CD4-positive, alpha-beta T cell (primary cell): ENCODE data around the gene COQ5. TPM values are rescaled to one million over a fixed set of nuclear protein-coding genes. Genes with fewer than 3 reads are reported as not detected.

ENCODE experiments used
- ATAC-seq: fragments of 200-7000 bp; cut with Tn5 transposase; one replicate; pipeline ENCODE4 v1.10.0; 2022; ENCODE audit warnings: mild to moderate bottlenecking; ENCODE audit not compliant: poor library complexity
- CTCF ChIA-PET: fragments of 350-600 bp; sonication (Branson Sonifier 250); formaldehyde crosslinking; loops from one replicate; lab custom pipeline; 2021; ENCODE audit warnings: antibody characterized with exemption, inconsistent platforms; lab: Charles Lee
- POLR2A ChIA-PET: fragments of 350-600 bp; sonication (Branson Sonifier 250); formaldehyde crosslinking; loops from one replicate; lab custom pipeline; 2021; ENCODE audit warnings: antibody characterized with exemption, inconsistent platforms; lab: Charles Lee
- DNase-seq, 14 experiments: peaks; one replicate each; pipeline ENCODE4 v3.0.0-alpha.2; 2013 to 2020; ENCODE audit warnings: mixed read lengths in 2 of 14
- H3K27ac ChIP-seq, 2 donors: one replicate each; pipeline versions ENCODE4 v1.5.1 to v1.7.0; 2013; ENCODE audit warnings: low read length in 2 of 2, low read depth in 1 of 2, mild to moderate bottlenecking in 1 of 2
- H3K27me3 ChIP-seq, 2 experiments: 1 replicate in 1 of 2; 2 replicates in 1 of 2; pipeline versions ENCODE4 v1.6.1 to v1.7.0; 2013; ENCODE audit warnings: low read length in 2 of 2, control low read depth in 1 of 2, mild to moderate bottlenecking in 1 of 2, moderate library complexity in 1 of 2; ENCODE audit not compliant: insufficient read depth in 2 of 2, control insufficient read depth in 1 of 2
- H3K36me3 ChIP-seq: one replicate; pipeline ENCODE4 v1.6.1; 2013; ENCODE audit warnings: low read length, control low read depth; ENCODE audit not compliant: insufficient read depth
- H3K4me1 ChIP-seq: one replicate; pipeline ENCODE4 v1.6.1; 2013; ENCODE audit warnings: low read length, control low read depth; ENCODE audit not compliant: insufficient read depth
- H3K4me3 ChIP-seq: one replicate; pipeline ENCODE4 v1.5.1; 2013; ENCODE audit warnings: mild to moderate bottlenecking, low read length, moderate library complexity
- H3K9me3 ChIP-seq, 2 experiments: 1 replicate in 1 of 2; 2 replicates in 1 of 2; pipeline versions ENCODE4 v1.6.1 to v1.7.0; 2013; ENCODE audit warnings: low read length in 2 of 2, mild to moderate bottlenecking in 2 of 2, control low read depth in 1 of 2, moderate library complexity in 1 of 2; ENCODE audit not compliant: control insufficient read depth in 1 of 2, insufficient read depth in 1 of 2
- H3K27ac Mint-ChIP-seq: one replicate; pipeline ENCODE4 v1.8.0; 2020; ENCODE audit warnings: mixed read lengths
- H3K27me3 Mint-ChIP-seq: one replicate; pipeline ENCODE4 v1.8.0; 2021; ENCODE audit warnings: mixed read lengths
- H3K36me3 Mint-ChIP-seq: one replicate; pipeline ENCODE4 v1.8.0; 2021; ENCODE audit warnings: low read depth, mixed read lengths
- H3K4me1 Mint-ChIP-seq: one replicate; pipeline ENCODE4 v1.8.0; 2021; ENCODE audit warnings: low read depth, mixed read lengths
- H3K4me3 Mint-ChIP-seq: one replicate; pipeline ENCODE4 v1.8.0; 2020; ENCODE audit warnings: mild to moderate bottlenecking, mixed read lengths
- H3K9me3 Mint-ChIP-seq: one replicate; pipeline ENCODE4 v1.8.0; 2020; ENCODE audit warnings: mixed read lengths
- CTCF ChIP-seq: fragments of 200-600 bp; IDR thresholded peaks from one replicate; pipeline ENCODE4 v1.8.0; 2022; ENCODE audit warnings: antibody characterized with exemption, mild to moderate bottlenecking
- intact Hi-C, 2 experiments: fragments of 100-400 bp; cut with DNase I in 1 of 2; cut with micrococcal nuclease in 1 of 2; formaldehyde crosslinking; loops; one replicate each; pipeline versions ENCODE4 v1.15.1 to v1.9.0; 2023 to 2025; cut with DNase I, micrococcal nuclease
- total RNA-seq, 174 experiments: library from RNA in 2 of 174; stranded (reverse) in 2 of 174; gene quantifications; one replicate each; pipeline ENCODE4 v1.2.3 and lab custom pipeline; 2021 to 2026

The COQ5 gene
- total RNA-seq, 2 experiments from 2014 or later, result 6.9 to 7.1 TPM

DNA sequence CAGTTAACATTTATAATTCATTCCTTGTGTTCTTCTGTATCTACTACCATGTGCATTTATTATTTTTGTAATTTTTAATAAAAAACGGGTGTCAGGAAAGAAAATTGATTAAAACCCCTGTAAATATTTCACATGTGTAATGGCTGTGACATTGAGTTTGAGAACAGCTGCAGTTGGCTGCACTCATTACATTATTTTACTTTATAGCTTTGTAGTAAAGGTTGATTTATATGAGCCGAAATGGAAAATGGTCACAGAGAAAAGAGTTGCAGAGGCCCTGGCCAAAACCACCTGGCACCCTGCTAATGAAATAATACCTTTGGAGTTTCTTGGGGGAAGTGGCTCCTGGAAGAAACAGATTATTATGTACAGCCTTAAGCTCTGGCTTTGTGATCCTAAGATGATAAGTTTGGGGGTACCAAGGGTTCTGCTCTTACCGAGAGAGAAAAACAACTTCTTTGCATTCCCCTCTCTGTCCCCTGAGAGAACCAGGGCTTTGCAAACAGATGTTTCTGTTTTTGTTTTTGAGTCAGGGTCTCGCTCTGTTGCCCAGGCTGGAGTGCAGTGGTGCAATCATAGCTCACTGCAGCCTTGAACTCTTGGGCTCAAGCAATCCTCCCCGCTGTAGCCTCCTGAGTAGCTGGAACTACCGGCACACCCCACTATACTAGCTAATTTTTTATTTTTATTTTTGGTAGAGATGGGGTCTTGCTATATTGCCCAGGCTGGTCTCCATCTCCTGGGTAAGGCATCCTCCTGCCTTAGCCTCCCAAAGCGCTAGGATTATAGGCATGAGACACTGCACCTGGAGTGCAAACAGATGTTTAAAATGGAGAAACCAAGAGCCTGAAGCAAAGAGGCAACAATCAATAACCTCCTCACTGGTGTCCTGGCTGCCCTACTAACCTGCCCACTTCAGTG lies 42.7 kb downstream of the COQ5 start:
- H3K27ac Mint-ChIP-seq, result no peak overlapping the region
- Histone ChIP-seq H3K36me3 (peaks cover 2% of the 10 kb centered on the region), H3K9me3 (no peaks in the 10 kb centered on the region), H3K4me1 (peaks cover 9% of the 10 kb centered on the region), H3K4me3 (no peak overlapping the region), H3K27ac (no peak overlapping the region), H3K27me3 (no peaks in the 10 kb centered on the region)
- intact Hi-C loops, result no loop called here
- no peaks in the 10 kb centered on the region for H3K9me3 Mint-ChIP-seq
- no peak for DNase-seq
- H3K4me3 Mint-ChIP-seq, result no peak overlapping the region
- ChIA-PET POLR2A (no interaction called here), CTCF (no interaction called here)
- ATAC-seq, result no peak
- H3K36me3 Mint-ChIP-seq, result no peaks in the 10 kb centered on the region
- no peak for TF ChIP-seq CTCF
- no peaks in the 10 kb centered on the region for H3K27me3 Mint-ChIP-seq
- H3K4me1 Mint-ChIP-seq, result peaks cover under 1% of the 10 kb centered on the region

DNA sequence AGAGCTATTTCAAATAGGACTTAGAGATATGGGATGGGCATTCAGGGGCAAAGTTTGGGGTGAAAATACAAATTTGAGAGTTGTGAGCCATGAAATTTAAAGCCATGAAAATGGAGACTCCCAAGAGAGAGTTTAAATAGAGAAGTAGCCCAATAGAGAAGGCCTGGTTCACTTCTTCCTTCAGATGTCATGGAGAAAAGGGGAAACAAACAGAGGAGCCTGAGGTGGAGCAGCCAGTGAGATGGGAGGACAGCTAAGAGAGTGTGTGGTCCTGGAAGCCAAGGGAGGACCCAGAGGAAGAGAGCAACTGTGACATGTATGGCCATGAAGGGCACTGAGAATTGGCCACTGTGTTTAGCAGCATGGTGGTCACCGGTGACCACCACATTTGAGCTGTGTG lies 45.3 kb downstream of the COQ5 start:
- Mint-ChIP-seq H3K9me3 (no peaks in the 10 kb centered on the region), H3K27me3 (no peaks in the 10 kb centered on the region), H3K4me1 (peaks cover 5% of the 10 kb centered on the region), H3K4me3 (no peak overlapping the region), H3K27ac (no peak overlapping the region), H3K36me3 (no peaks in the 10 kb centered on the region)
- peaks cover 2% of the 10 kb centered on the region for H3K36me3 ChIP-seq
- ATAC-seq, result no peak
- ChIA-PET CTCF (no interaction called here), POLR2A (no interaction called here)
- H3K27ac ChIP-seq, result no peak overlapping the region
- H3K27me3 ChIP-seq, result no peaks in the 10 kb centered on the region
- peaks cover 26% of the 10 kb centered on the region for H3K4me1 ChIP-seq
- intact Hi-C loops, result no loop called here
- H3K4me3 ChIP-seq, result no peak overlapping the region
- TF ChIP-seq CTCF, result no peak
- H3K9me3 ChIP-seq, result no peaks in the 10 kb centered on the region
- no peak for DNase-seq

- H3K4me3 ChIP-seq, result no peak overlapping the region
- Mint-ChIP-seq H3K27ac (no peak overlapping the region), H3K9me3 (no peaks in the 10 kb centered on the region), H3K36me3 (no peaks in the 10 kb centered on the region), H3K27me3 (no peaks in the 10 kb centered on the region), H3K4me1 (peaks cover 5% of the 10 kb centered on the region), H3K4me3 (no peak overlapping the region)
- ChIA-PET POLR2A (no interaction called here), CTCF (no interaction called here)
- H3K27me3 ChIP-seq, result no peaks in the 10 kb centered on the region
- intact Hi-C loops, result no loop called here
- H3K27ac ChIP-seq, result no peak overlapping the region
- DNase-seq (peak in 3 of 14 experiments; percentile 28 to 67 (median 32)), ATAC-seq (no peak)
- no peak for TF ChIP-seq CTCF
- H3K4me1 ChIP-seq, result peaks cover 26% of the 10 kb centered on the region
- H3K36me3 ChIP-seq, result peaks cover 2% of the 10 kb centered on the region
- no peaks in the 10 kb centered on the region for H3K9me3 ChIP-seq
Observed at GRCh38 chr12:120481022-120481767, 47.8 kb downstream of the COQ5 start.
